Lower leg skin (tissue), 3 donors: Measurements from ENCODE around the gene PREX1.

ENCODE experiments used
- CTCF ChIP-seq, 3 donors: fragments of 450-650 bp; IDR thresholded peaks; one replicate each; pipeline ENCODE4 v1.5.1; 2016; ENCODE audit warnings: antibody characterized with exemption in 3 of 3, mild to moderate bottlenecking in 3 of 3, moderate library complexity in 2 of 3
- POLR2A ChIP-seq, 2 donors: fragments of 450-650 bp; IDR thresholded peaks; one replicate each; pipeline ENCODE4 v1.6.1; 2016 to 2017; ENCODE audit warnings: antibody characterized with exemption in 2 of 2, mild to moderate bottlenecking in 1 of 2, moderate library complexity in 1 of 2

- no peak for TF ChIP-seq CTCF (IDR thresholded peaks at IDR 0.05)
- TF ChIP-seq POLR2A (IDR thresholded peaks at IDR 0.05) = no peak
These were observed 3.1 kb upstream of the PREX1 start for GRCh38 chr20:48830826-48831318.
